Measurements from ENCODE around the gene NTSR1. TPM values are rescaled to one million over a fixed set of nuclear protein-coding genes. Genes with fewer than 3 reads are reported as not detected.

The NTSR1 gene
- total and polyA plus RNA-seq, 2 of the 13 experiments (the other 11 are each of a cell fraction or from before 2014, with no cell fraction given) = 0.09 to 0.12 TPM

DNA sequence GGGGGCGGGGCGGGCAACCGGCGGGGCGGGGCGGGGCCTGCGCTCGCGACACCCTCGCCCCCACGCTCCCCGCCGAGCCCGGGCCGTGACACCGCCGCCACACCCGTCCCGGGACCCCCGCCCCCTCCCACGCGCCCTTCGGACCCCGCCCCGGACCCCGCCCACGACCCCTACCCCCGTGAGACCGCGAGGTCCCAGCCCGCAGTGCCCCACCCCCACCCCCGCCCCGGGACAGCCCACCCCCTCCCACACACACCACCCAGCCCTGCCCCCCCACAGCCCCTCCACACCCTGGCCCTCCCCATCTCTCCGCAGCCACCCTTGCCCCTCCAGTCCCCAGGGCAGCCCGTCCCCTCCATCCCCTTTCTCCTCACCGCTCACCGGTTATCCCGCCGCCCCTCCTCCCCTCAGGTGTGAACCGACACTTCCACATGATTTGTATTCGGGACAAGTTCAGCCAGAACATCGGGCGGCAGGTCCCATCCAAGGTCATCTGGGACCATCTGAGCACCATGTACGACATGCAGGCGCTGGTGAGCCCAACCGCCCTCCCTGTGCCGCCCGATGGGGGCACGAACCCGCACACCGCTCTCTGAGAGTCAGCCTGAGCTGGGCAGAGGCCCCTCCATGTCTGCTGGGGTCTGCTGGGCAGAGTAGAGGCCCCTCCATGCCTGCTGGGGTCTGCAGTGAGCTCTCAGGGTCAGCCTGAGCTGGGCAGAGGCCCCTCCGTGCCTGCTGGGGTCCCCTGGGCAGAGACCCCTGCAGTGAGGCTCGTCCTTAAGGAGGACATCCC, 88.3 kb downstream of the NTSR1 start (continued):
- TF ChIP-seq ZFP82 (CRISPR knock-in tag; IDR thresholded peaks at IDR 0.05; ENCODE audit: borderline replicate concordance) = 0 out of 2 replicates have a peak, but pooled peaks have one; percentile 21
- TF ChIP-seq HOXA5 (CRISPR knock-in tag; IDR thresholded peaks at IDR 0.05) = no peak
- TF ChIP-seq BATF2 (CRISPR knock-in tag; IDR thresholded peaks at IDR 0.05) = no peak
- TF ChIP-seq ATF3 (CRISPR knock-in tag; IDR thresholded peaks at IDR 0.05) = 0 out of 2 replicates have a peak, but pooled peaks have one; percentile 27
- TF ChIP-seq CREB1 (IDR thresholded peaks at IDR 0.05) = no peak
- no peak for TF ChIP-seq CREB1 (CRISPR knock-in tag; IDR thresholded peaks at IDR 0.05)
- TF ChIP-seq ZNF737 (CRISPR knock-in tag; IDR thresholded peaks at IDR 0.05; ENCODE audit: borderline replicate concordance) = no peak
- no peak; the same call in 1 of the 2 replicates for TF ChIP-seq DMAP1 (CRISPR knock-in tag; IDR thresholded peaks at IDR 0.05)
- TF ChIP-seq ZNF839 (CRISPR knock-in tag; IDR thresholded peaks at IDR 0.05; ENCODE audit: borderline replicate concordance) = 0 out of 2 replicates have a peak, but pooled peaks have one; percentile 64
- TF ChIP-seq ZHX1 (CRISPR knock-in tag; IDR thresholded peaks at IDR 0.05; ENCODE audit: low read depth) = no peak
- no peak for TF ChIP-seq KLF16 (CRISPR knock-in tag; IDR thresholded peaks at IDR 0.05)
- TF ChIP-seq PCBP1 (IDR thresholded peaks at IDR 0.05; ENCODE audit: borderline replicate concordance, low read depth, low read length) = 0 out of 2 replicates have a peak, but pooled peaks have one; percentile 69
- TF ChIP-seq, protein P1, sequence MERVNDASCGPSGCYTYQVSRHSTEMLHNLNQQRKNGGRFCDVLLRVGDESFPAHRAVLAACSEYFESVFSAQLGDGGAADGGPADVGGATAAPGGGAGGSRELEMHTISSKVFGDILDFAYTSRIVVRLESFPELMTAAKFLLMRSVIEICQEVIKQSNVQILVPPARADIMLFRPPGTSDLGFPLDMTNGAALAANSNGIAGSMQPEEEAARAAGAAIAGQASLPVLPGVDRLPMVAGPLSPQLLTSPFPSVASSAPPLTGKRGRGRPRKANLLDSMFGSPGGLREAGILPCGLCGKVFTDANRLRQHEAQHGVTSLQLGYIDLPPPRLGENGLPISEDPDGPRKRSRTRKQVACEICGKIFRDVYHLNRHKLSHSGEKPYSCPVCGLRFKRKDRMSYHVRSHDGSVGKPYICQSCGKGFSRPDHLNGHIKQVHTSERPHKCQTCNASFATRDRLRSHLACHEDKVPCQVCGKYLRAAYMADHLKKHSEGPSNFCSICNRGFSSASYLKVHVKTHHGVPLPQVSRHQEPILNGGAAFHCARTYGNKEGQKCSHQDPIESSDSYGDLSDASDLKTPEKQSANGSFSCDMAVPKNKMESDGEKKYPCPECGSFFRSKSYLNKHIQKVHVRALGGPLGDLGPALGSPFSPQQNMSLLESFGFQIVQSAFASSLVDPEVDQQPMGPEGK (CRISPR knock-in tag; IDR thresholded peaks at IDR 0.05) = 0 out of 2 replicates have a peak, but pooled peaks have one; percentile 3
- TF ChIP-seq ZFP36L2 (CRISPR knock-in tag; IDR thresholded peaks at IDR 0.05) = no peak
- no peak for TF ChIP-seq EHMT2 (IDR thresholded peaks at IDR 0.05; ENCODE audit: borderline replicate concordance, low read depth, low read length)
- TF ChIP-seq ZBTB46 (CRISPR knock-in tag; IDR thresholded peaks at IDR 0.05; ENCODE audit: borderline replicate concordance) = no peak
- TF ChIP-seq NR2F1 (CRISPR knock-in tag; IDR thresholded peaks at IDR 0.05) = no peak
- no peak for TF ChIP-seq FOXK1 (CRISPR knock-in tag; IDR thresholded peaks at IDR 0.05; ENCODE audit: borderline replicate concordance, low read depth)
- TF ChIP-seq, protein P2, sequence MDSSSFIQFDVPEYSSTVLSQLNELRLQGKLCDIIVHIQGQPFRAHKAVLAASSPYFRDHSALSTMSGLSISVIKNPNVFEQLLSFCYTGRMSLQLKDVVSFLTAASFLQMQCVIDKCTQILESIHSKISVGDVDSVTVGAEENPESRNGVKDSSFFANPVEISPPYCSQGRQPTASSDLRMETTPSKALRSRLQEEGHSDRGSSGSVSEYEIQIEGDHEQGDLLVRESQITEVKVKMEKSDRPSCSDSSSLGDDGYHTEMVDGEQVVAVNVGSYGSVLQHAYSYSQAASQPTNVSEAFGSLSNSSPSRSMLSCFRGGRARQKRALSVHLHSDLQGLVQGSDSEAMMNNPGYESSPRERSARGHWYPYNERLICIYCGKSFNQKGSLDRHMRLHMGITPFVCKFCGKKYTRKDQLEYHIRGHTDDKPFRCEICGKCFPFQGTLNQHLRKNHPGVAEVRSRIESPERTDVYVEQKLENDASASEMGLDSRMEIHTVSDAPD (CRISPR knock-in tag; IDR thresholded peaks at IDR 0.05) = no peak
